HPDE6-E6E7 (cell line): ENCODE measurements around the gene SGCA.

ENCODE experiments used
- DNase-seq: peaks from one replicate; pipeline ENCODE4 v3.0.0; 2011; ENCODE audit warnings: missing footprints; ENCODE audit errors: extremely low spot score

The SGCA gene

DNA sequence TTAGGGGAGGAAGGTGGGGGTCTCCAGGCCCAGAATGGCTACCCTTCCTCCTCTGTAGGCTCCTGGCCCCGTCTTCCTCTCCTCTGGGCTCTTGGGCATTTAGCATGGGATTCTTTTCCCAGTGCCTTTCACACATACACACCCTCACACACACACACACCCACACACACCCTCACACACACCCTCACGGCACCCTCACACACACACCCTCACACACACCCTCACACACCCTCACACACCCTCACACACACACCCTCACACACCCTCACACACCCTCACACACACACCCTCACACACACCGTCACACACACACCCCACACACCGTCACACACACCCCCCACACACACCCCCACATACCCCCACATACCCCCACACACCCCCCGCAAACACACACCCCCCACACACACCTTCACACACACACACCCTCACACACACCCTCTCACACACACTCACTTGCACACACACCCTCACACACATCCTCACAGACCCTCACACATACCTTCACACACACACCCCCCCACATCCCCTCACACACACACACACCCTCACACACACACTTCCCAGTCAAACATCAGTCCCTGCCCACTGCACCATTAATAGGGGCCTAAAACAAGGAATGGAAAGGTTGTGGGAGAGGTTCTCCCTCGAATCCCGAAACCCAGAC is 845 bp downstream of the SGCA start:
- DNase-seq = no peak

GRCh38 chr17:50167371-50167770 is 1.6 kb downstream of the SGCA start:
- no peak for DNase-seq

DNA sequence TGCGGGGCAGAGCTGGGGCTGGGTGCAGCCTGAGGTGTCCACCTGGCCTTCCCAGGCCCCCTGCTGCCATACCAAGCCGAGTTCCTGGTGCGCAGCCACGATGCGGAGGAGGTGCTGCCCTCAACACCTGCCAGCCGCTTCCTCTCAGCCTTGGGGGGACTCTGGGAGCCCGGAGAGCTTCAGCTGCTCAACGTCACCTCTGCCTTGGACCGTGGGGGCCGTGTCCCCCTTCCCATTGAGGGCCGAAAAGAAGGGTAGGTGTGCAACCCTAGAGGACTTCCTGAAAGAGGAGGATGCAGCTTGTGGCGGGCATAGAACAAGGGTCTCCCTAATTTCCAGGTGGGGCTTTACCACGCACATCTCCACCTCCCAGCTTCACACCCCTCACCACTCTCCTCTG is 2.5 kb downstream of the SGCA start:
- no peak for DNase-seq

DNA sequence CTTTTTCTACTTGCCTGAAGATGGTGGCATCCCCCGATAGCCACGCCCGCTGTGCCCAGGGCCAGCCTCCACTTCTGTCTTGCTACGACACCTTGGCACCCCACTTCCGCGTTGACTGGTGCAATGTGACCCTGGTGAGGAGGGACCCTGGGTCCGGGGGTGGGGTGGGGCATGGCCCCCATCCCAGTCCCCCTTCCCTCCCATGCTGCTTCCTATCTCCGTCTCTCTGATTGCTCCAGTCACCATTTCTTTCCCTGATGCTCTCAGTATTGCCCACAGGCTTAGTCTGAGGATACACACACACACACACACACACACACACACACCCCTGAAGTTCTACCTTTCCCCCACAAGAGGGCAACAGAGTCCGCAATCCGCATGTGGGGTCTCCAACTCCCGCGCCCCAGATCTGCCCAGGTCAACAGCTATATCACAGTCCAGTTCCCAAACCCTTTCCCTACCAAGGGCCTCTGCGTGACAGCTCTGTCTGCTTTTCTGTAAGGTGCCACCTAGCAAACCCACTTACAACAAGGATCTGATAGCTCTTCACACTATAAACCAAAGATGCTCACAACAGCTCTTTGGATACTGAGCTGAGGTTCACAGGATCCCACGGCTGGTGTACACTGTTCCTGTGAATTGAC is 3.4 kb downstream of the SGCA start:
- DNase-seq = no peak

DNA sequence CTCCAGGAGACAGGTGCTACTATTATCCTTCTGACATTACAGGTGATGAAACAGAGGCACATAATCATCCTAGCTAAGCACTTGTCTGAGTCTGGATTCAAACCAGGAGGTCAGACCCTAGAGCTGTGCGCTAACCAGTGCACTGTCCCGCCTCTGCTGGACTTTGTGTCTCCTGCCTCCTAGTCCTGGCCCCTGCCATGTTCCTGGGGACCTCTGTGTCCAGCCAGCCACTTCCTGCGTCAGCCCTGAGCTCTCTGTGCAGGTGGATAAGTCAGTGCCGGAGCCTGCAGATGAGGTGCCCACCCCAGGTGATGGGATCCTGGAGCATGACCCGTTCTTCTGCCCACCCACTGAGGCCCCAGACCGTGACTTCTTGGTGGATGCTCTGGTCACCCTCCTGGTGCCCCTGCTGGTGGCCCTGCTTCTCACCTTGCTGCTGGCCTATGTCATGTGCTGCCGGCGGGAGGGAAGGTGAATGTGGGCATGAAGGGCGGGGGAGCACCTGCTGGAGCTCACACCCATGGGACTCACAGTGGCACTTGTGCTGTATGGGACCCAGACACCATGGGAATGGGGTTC is 4.2 kb downstream of the SGCA start:
- DNase-seq = no peak

DNA sequence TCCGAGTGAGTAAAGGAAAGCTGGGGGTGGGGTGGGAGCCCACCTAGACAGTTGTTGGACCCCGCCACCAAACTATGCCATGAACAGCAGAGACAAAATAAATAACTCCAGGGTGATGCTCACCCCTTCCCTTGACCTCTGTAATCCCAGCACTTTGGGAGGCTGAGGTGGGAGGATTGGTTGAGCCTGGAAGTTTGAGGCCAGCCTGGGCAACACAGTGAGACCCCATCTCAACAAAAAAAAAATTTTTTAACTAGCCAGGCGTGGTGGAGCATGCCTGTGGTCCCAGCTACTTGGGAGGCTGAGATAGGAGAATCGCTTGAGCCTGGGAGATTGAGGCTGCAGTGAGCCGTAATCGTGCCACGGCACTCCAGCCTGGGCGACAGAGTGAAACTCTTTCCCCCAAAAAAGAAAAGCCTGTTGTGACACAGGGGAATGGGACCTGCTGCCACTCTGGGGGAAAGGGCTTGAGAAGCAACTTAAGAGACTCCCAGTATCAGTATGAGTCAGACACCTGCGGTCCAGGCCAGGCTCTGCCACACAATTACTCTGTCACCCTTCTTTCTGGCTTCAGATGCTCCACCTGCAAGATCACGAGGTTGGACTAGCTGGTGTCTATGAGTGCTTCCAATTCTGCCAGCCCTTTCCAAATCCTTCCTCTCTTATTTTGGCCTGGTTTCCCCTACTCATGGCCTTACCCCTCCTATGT is 5.0 kb downstream of the SGCA start:
- DNase-seq = no peak

DNA sequence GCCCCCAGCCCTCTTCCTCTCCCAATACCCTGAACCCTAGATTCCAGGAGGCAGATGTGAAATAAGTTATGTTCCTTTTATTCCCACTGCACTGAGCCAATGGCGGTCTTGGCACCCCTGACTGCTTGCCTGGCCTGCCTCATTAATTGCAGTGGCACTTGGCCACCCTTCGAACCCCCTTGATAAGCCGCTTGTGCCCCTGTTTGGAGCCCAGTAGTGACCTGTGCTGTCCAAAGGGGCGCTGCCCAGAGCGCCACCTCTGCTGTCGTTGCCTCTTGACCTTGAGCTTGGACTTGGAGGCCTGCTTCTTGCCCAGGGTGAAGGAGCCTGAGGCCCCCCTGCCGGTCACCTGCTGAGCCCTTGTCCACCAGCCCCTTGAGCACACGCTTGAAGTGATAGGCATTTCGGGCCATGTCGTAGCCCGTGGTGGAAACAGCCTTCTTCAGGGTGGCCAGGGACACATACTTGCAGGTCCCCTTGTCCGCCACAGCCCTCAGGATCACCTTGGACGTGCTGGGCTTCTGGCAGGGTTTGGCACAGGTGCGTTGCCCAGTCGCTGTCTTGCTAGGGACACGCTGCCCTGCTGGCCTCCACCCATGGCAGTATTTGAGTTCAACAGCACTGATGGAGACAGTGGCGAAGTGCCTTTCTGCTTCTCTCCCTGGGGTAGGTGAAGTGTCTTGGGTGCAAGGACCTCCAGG is 5.7 kb downstream of the SGCA start:
- no peak for DNase-seq

- DNase-seq = no peak
Measured at GRCh38 chr17:50172130-50172529, 6.3 kb downstream of the SGCA start.

DNA sequence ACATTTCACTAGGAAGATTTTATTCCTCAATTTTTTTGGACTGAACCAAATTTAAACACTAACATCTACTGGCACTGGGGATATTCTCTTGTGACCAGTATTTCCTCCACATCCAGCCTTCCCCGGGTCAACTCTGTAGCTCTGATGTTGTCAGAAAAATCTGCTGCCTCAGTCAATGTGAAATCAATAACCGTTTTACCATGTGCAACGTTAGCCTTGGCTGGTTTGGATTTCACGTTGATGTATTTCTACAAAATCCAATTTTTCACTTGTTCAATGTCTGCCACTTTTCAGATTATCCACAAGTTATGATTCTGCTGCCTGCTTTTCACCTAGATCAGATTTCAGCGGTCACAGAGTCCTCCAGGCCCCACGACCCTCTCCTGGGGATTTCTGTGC is 7.1 kb downstream of the SGCA start:
- DNase-seq = no peak

DNA sequence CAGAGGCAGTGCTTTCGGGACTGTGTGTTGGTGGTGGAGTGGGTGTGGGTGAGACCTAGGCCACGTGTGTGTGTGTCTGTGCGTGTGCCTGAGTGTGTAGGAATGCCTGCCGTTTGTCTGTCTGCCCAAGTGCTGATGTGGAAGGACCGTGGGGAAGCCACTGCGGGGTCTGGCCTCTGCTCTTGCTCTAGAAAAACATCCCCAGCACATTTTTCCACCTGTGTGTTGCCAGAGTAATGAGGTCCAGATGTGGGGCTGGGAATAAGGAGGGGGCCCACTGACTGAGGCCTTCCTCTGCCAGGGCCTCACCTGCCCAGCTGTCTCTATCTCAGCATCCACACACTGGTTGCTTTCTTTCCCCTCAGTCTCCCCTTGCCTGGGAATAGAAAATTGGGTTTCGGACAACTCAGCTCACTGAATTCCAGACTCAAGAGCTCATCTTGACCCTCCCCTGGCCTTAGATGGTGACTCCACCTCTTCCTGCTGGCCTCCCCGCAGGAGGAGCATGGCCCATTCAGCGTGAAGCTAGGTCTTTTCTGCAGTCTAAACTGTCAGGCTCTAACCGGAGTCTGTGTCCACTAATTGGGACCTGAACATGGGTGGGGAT is 7.6 kb downstream of the SGCA start:
- no peak for DNase-seq

DNA sequence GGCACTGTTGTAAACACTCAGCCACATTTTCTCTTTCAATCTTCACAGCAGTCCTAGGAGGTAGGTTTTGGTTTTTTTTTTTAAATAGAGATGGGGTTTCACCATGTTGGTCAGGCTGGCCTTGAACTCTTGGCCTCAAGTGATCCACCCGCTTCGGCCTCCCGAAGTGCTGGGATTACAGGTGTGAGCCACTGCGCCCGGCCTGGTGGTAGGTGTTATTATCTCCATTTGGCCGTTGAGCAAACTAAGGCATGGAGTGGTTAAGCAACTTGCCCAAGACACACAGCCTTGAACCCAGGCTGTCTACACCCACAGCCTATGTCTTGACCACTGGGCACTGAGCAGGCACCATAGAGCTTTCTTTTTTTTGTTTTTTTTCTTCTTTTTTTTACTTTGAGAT is 8.6 kb downstream of the SGCA start:
- no peak for DNase-seq

DNA sequence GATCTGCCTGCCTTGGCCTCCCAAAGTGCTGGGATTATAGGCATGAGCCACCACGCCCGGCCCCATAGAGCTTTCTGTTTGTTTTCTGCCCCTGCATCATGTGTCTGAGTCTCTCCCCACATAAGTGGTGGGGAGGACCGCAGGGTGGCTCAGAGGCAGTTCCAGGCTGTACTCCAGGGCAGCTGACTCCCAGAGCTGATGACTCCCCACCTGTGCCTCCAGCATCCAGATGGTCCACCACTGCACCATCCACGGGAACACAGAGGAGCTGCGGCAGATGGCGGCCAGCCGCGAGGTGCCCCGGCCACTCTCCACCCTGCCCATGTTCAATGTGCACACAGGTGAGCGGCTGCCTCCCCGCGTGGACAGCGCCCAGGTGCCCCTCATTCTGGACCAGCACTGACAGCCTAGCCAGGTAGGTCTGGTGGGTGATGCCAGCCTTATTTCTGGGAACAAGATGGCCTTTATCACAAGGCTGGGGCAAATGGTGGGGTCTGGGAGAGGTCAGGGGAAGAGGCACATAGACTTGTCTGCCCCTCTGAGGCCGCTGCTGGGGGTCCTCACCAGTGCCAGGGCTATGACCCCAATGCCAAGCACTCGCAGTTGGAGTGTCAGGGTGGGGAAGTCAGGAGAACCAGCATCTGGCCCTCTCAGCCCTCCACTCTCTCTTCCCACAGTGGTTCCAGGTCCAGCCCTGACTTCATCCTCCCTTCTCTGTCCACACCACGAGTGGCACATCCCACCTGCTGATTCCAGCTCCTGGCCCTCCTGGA is 9.4 kb downstream of the SGCA start:
- no peak for DNase-seq

DNA sequence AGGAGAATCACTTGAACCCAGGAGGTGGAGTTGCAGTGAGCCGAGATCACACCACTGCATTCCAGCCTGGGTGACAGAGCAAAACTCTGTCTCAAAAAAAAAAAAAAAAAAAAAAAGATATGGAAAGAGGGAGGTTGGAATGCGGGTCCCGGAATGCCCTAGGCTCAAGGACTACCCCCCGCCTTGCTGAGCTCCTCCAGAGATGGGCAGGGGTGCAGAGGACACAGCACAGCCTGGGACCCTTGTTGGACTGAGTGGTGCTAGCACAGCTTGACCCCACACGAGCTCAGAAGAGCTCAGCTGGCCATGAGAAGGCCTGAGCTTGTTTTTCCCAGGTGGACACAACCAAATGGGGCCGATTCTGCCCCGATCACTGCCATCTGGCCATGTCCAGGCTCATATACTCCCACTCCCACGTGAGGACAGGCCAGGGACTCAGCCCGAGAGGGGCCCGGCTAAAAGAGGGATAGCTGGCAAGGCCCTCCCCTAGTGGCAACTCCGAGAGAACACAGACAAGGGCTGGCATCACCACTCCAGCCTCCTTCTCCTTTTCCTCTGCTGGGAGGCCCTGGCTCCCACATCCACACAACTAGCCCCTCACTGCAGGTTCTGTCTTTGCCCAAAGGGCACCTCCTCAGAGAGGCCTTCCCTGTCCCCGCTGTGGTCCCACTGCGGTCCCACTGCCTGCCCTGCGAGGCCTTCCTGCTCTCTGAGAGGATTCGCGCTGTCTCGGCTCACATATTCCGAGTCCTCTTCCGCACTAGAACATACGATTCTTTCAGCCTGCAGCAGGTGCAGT is 11.0 kb downstream of the SGCA start:
- DNase-seq = no peak

- no peak for DNase-seq
Measured at GRCh38 chr17:50177476-50177875, 11.7 kb downstream of the SGCA start.

- DNase-seq = peak; percentile 97
Measured at GRCh38 chr17:50177983-50178834, 12.4 kb downstream of the SGCA start.

- DNase-seq = no peak
Measured at GRCh38 chr17:50180111-50180510, 14.3 kb downstream of the SGCA start.

DNA sequence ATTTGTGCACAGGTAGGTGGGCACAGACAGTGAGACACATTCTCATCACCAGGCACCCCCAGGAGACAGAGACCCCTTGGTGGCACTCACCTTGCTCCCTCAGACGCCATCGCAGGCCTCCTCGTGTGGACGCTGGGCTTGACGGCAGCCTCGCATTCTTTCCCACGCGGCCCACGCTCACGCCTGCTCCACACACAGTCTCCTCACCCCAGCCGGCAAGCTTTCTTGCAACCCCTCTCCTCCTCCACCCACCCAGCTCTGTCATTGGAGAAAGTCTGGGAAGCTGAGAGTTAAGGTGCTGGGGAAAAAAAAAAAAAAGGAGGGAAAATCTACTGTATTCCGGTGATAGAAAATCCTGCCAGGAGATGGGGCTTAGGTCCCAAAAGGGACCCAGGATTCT is 14.8 kb downstream of the SGCA start:
- DNase-seq = no peak

DNA sequence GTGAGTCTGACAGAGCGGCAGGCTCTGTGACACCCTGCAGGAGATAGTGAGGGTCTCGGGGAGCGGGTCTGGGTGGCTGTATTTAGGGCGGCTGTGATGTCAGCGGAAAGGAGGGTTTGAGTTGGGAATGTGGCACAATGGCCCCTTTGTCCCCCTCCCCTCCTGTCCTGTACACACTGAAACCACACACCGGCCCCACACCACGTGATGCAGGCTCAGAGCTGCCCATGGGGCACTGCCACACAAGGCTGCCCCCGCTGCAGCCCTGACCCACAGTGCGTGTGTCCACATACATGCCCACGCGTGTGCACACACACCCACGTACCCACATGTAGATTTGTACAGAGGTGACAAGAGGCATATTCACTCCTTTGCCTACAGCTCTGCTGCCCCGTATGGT is 15.3 kb downstream of the SGCA start:
- DNase-seq = no peak
